ENCODE data around the gene NANOS2.

DNA sequence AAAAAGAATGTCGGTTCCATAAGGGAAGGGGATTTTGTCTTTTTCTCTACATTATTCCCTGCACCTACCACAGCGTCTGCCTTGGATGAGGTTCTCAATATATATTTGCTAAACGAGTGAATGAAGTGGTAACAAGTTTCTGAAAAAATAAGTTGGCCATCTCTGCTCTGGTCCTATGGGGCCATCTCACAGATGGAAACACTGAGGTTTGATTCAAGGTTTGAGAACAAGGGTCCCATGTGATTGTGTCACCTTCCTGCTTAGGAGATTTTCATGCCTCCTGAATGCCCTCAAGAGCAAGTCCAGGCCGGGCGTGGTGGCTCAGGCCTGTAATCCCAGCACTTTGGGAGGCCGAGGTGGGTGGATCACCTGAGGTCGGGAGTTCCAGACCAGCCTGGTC is 15.3 kb downstream of the NANOS2 start:
- no peak for TF ChIP-seq CTCF (IDR thresholded peaks at IDR 0.05)
- no peak for TF ChIP-seq EZH2 (IDR thresholded peaks at IDR 0.05)
- no peak for TF ChIP-seq EZH2phosphoT487 (IDR thresholded peaks at IDR 0.05)
